ENCODE results near the gene DLX5.

- TF ChIP-seq POLR2AphosphoS5 (IDR thresholded peaks at IDR 0.05; ENCODE audit: low read depth, low read length), result no peak
- TF ChIP-seq POLR2A (IDR thresholded peaks at IDR 0.05; ENCODE audit: low read depth, low read length), result no peak
- no peak for TF ChIP-seq TAF1 (IDR thresholded peaks at IDR 0.05; ENCODE audit: low read depth, low read length)
- TF ChIP-seq SPI1 (IDR thresholded peaks at IDR 0.05; ENCODE audit: low read depth, low read length), result no peak
- no peak for TF ChIP-seq PAX5 (IDR thresholded peaks at IDR 0.05; ENCODE audit: insufficient read depth, low read length, severe bottlenecking)
- no peak for TF ChIP-seq POU2F2 (IDR thresholded peaks at IDR 0.05; ENCODE audit: low read depth, low read length)
Observed at GRCh38 chr7:97001221-97001620, 23.4 kb downstream of the DLX5 start.
